GM12801 (cell line): Measurements from ENCODE around the gene TSHZ1.

Source experiments
- CTCF ChIP-seq: IDR thresholded peaks from one replicate; pipeline ENCODE4 v1.5.1; 2011; ENCODE audit warnings: control low read depth; ENCODE audit not compliant: insufficient read length; ENCODE audit errors: extremely low read depth

Gene TSHZ1

GRCh38 chr18:75215663-75216062, 5.1 kb downstream of the TSHZ1 start:
- no peak for TF ChIP-seq CTCF

DNA sequence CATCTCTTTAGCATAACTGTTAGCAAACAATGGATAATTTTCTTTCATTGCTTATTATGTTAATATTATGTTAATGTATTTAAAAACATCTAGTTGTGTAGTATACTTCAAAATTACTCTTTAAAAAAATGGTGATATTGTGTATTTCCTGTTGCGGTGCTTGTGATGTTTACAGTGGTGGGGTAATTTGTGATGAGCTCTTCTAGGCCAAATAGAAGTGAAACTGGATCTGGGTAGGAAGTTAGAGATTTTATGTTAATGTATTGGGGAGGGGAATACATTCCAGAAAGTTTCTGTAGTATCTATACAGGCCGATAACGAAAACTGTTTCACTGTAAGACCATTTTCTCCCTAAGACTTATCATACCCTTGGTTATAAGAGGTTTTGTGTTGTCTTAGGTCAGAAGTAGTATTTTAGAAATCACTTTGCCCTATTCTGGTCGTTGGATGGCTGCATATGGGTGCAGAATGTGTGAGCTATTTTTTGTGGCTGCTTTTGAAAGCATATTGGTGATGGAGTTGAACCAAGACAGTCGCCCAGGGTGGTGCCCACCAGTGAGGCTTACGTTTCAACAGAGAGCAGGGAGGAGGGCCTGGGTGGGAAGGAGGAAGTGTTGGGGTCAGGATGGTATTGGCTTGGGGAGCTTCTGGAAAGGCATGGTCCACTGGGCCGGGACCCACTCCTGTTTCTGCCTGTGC, 5.8 kb downstream of the TSHZ1 start:
- TF ChIP-seq CTCF: no peak

GRCh38 chr18:75216911-75217689, 6.5 kb downstream of the TSHZ1 start:
- no peak for TF ChIP-seq CTCF

- no peak for TF ChIP-seq CTCF
Observed at GRCh38 chr18:75218065-75218923, 7.7 kb downstream of the TSHZ1 start.

- no peak for TF ChIP-seq CTCF
Observed at GRCh38 chr18:75219745-75220375, 9.3 kb downstream of the TSHZ1 start.

GRCh38 chr18:75220551-75221355, 10.2 kb downstream of the TSHZ1 start:
- TF ChIP-seq CTCF: no peak
